ENCODE data around the gene ADAM33.

DNA sequence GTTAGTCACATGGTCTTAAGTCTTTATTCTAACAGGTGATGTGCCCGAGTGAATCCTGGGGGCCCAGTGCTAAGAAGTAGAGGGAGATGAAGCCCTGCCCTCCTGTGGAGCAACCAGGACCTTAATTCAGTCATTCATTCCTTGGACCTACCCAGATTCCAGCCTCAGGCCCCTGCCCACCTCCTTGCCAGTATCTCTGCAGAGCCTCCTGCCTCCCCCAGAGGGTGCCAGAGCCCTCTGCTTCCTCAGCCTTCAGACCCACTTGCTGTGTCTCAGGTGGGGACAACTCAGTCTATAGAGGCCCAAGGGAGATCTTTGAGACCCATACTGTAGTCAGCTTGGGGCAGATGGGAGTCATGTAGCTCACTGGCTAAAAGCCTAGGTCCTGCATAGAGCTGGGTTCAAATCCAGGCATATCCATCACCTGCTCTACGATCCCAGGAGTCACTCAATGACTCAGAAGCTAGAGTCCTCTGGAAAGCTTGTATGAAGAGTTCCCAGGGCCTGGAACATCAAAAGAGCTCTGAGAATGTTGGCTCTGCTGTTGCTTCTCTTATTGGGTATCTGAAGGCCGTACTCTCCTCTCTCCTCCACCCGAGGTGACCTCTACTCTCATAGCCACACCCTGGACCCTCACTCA, 34.5 kb upstream of the ADAM33 start:
- TF ChIP-seq, protein P1, sequence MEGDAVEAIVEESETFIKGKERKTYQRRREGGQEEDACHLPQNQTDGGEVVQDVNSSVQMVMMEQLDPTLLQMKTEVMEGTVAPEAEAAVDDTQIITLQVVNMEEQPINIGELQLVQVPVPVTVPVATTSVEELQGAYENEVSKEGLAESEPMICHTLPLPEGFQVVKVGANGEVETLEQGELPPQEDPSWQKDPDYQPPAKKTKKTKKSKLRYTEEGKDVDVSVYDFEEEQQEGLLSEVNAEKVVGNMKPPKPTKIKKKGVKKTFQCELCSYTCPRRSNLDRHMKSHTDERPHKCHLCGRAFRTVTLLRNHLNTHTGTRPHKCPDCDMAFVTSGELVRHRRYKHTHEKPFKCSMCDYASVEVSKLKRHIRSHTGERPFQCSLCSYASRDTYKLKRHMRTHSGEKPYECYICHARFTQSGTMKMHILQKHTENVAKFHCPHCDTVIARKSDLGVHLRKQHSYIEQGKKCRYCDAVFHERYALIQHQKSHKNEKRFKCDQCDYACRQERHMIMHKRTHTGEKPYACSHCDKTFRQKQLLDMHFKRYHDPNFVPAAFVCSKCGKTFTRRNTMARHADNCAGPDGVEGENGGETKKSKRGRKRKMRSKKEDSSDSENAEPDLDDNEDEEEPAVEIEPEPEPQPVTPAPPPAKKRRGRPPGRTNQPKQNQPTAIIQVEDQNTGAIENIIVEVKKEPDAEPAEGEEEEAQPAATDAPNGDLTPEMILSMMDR (IDR thresholded peaks at IDR 0.05): peak in 4 of 7 experiments; percentile 46 to 59 (median 50)
- TF ChIP-seq EP300 (IDR thresholded peaks at IDR 0.05): no peak
